Astrocyte (in vitro differentiated cells and primary cell): Measurements from ENCODE around the gene SHROOM1. TPM values are rescaled to one million over a fixed set of nuclear protein-coding genes. Genes with fewer than 3 reads are reported as not detected.

ENCODE experiments used
- DNase-seq: peaks from one replicate; pipeline ENCODE4 v3.0.0-alpha.2; 2010; ENCODE audit warnings: low read depth
- FAIRE-seq: peaks from 2 replicates; lab custom pipeline; 2011; peaks lifted over from hg19 to GRCh38; lab: Jason Lieb, UNC
- H2AFZ ChIP-seq: 2 replicates; pipeline ENCODE4 v1.6.0; 2012; ENCODE audit warnings: low read depth, low read length, inconsistent platforms
- H3K27ac ChIP-seq: 2 replicates; pipeline ENCODE4 v1.5.1; 2011; ENCODE audit warnings: low read depth, low read length, inconsistent platforms
- H3K27me3 ChIP-seq: 2 replicates; pipeline ENCODE4 v1.6.0; 2011; ENCODE audit warnings: low read length, inconsistent platforms; ENCODE audit not compliant: insufficient read depth
- H3K36me3 ChIP-seq: 2 replicates; pipeline ENCODE4 v1.5.1; 2011; ENCODE audit warnings: low read length, inconsistent platforms; ENCODE audit not compliant: insufficient read depth
- H3K4me1 ChIP-seq: 2 replicates; pipeline ENCODE4 v1.5.1; 2011; ENCODE audit warnings: low read length, inconsistent platforms; ENCODE audit not compliant: insufficient read depth
- H3K4me2 ChIP-seq: 2 replicates; pipeline ENCODE4 v1.6.0; 2012; ENCODE audit warnings: low read length, inconsistent platforms
- H3K4me3 ChIP-seq: 2 replicates; pipeline ENCODE4 v1.5.1; 2011; ENCODE audit warnings: low read depth, mild to moderate bottlenecking, low read length, inconsistent platforms; ENCODE audit not compliant: insufficient read depth
- H3K79me2 ChIP-seq: 2 replicates; pipeline ENCODE4 v1.6.0; 2012; ENCODE audit warnings: mild to moderate bottlenecking, low read length, inconsistent platforms; ENCODE audit not compliant: insufficient read depth
- H3K9ac ChIP-seq: 2 replicates; pipeline ENCODE4 v1.6.0; 2012; ENCODE audit warnings: mild to moderate bottlenecking, low read length, inconsistent platforms
- H3K9me3 ChIP-seq: 2 replicates; pipeline ENCODE4 v1.5.1; 2012; ENCODE audit warnings: low read depth, mild to moderate bottlenecking, low read length, inconsistent platforms; ENCODE audit not compliant: insufficient read depth
- H4K20me1 ChIP-seq: 2 replicates; pipeline ENCODE4 v1.6.0; 2012; ENCODE audit warnings: low read length, inconsistent platforms; ENCODE audit not compliant: insufficient read depth
- H3K27ac Mint-ChIP-seq: one replicate; pipeline ENCODE4 v1.8.0; 2021; ENCODE audit warnings: mild to moderate bottlenecking, mixed read lengths; ENCODE audit not compliant: unreplicated experiment
- H3K27me3 Mint-ChIP-seq: one replicate; pipeline ENCODE4 v1.8.0; 2021; ENCODE audit warnings: low read depth, mixed read lengths; ENCODE audit not compliant: unreplicated experiment
- H3K36me3 Mint-ChIP-seq: one replicate; pipeline ENCODE4 v1.8.0; 2021; ENCODE audit warnings: low read depth, mixed read lengths; ENCODE audit not compliant: unreplicated experiment
- H3K4me1 Mint-ChIP-seq: one replicate; pipeline ENCODE4 v1.8.0; 2021; ENCODE audit warnings: low read depth, mixed read lengths; ENCODE audit not compliant: unreplicated experiment
- H3K4me3 Mint-ChIP-seq: one replicate; pipeline ENCODE4 v1.8.0; 2021; ENCODE audit warnings: mild to moderate bottlenecking, moderate library complexity, mixed read lengths; ENCODE audit not compliant: unreplicated experiment
- H3K9me3 Mint-ChIP-seq: one replicate; pipeline ENCODE4 v1.8.0; 2021; ENCODE audit warnings: mild to moderate bottlenecking, mixed read lengths; ENCODE audit not compliant: unreplicated experiment
- CTCF ChIP-seq: IDR thresholded peaks from 2 replicates; pipeline ENCODE4 v1.5.1; 2011; ENCODE audit warnings: low read depth, mild to moderate bottlenecking, inconsistent platforms, low read length, moderate library complexity; ENCODE audit not compliant: insufficient read depth
- EZH2 ChIP-seq: IDR thresholded peaks from 2 replicates; pipeline ENCODE4 v1.6.1; 2012; ENCODE audit warnings: mild to moderate bottlenecking, low read length, inconsistent platforms; ENCODE audit not compliant: insufficient read depth
- total RNA-seq: library from RNA; stranded (reverse); gene quantifications from 2 replicates; pipeline ENCODE4 v1.2.1, GENCODE V29; 2021

The SHROOM1 gene
- total RNA-seq, 1 donor from 2014 or later, result 5.0 TPM

- H3K4me2 ChIP-seq, result peak overlapping the region; percentile 82
- peak; percentile 38 for DNase-seq
- H3K36me3 Mint-ChIP-seq, result peaks cover 13% of the 10 kb centered on the region
- no peak for FAIRE-seq
- no peaks in the 10 kb centered on the region for H3K9me3 ChIP-seq
- H3K27ac Mint-ChIP-seq, result no peak overlapping the region
- peaks cover 7% of the 10 kb centered on the region for H3K4me1 ChIP-seq
- H3K27me3 Mint-ChIP-seq, result peaks cover 24% of the 10 kb centered on the region
- H3K79me2 ChIP-seq, result no peaks in the 10 kb centered on the region
- peaks cover 5% of the 10 kb centered on the region for H3K4me1 Mint-ChIP-seq
- H3K9me3 Mint-ChIP-seq, result no peaks in the 10 kb centered on the region
- peak overlapping the region; percentile 54 for H3K4me3 Mint-ChIP-seq
- H3K27me3 ChIP-seq, result no peaks in the 10 kb centered on the region
- TF ChIP-seq CTCF, result no peak
- TF ChIP-seq EZH2, result no peak
- peak overlapping the region; percentile 43 for H3K4me3 ChIP-seq
- H3K27ac ChIP-seq, result no peak overlapping the region
- H4K20me1 ChIP-seq, result peaks cover 4% of the 10 kb centered on the region
- no peak overlapping the region for H3K9ac ChIP-seq
- H3K36me3 ChIP-seq, result no peaks in the 10 kb centered on the region
- peak overlapping the region; percentile 85 for H2AFZ ChIP-seq
Observed at GRCh38 chr5:132822650-132823480, 7.6 kb downstream of the SHROOM1 start.

DNA sequence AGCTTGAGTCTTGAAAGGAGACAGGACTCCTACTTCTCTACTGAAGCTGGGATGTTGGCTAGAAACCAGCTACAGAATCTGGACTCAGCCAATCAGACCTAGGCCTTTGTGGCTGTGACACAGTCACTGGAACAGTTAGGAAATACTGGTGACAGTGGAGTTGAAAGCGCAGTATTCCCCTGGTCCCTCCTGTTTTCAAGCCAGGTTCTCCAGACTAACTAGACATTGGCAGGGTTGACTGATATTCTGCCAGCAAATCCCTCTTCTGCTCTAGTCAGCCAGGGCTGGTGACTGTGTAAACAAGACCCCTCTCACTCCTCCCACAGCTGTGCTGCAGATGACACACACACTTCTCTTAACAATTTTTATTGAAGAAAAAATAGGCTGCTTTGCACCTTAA lies 8.7 kb downstream of the SHROOM1 start:
- FAIRE-seq (no peak), DNase-seq (peak; percentile 48)
- TF ChIP-seq EZH2, result no peak
- no peak for TF ChIP-seq CTCF
- Histone ChIP-seq H3K79me2 (no peaks in the 10 kb centered on the region), H3K27ac (no peak overlapping the region), H3K4me1 (peaks cover 7% of the 10 kb centered on the region), H2AFZ (no peak overlapping the region), H3K9me3 (no peaks in the 10 kb centered on the region), H3K36me3 (no peaks in the 10 kb centered on the region), H3K4me3 (no peak overlapping the region), H3K4me2 (no peak overlapping the region), H4K20me1 (peaks cover 4% of the 10 kb centered on the region), H3K9ac (no peak overlapping the region), H3K27me3 (no peaks in the 10 kb centered on the region)
- Mint-ChIP-seq H3K4me1 (peaks cover 5% of the 10 kb centered on the region), H3K4me3 (peak overlapping the region; percentile 14), H3K36me3 (peaks cover 6% of the 10 kb centered on the region), H3K27me3 (peaks cover 13% of the 10 kb centered on the region), H3K27ac (no peak overlapping the region), H3K9me3 (no peaks in the 10 kb centered on the region)

DNA sequence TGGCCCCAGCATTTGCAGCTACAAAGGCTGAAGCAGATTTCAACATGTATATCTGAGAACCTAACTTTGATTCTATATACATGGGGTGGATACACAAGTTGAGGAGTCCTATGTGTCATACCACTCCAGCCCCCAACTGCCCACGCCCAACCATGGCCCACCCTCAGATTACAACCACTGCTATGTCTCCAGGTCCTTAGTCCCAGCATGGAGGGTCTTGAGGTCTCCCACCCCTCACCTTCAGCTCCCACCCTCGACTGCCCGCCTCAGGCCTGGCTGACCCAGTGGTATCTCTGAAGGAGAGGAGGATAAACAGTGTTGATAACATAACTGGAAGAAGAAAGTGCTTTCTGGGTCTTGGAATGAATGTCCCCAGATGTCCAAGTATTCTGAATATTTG lies 9.1 kb downstream of the SHROOM1 start:
- no peaks in the 10 kb centered on the region for H3K27me3 ChIP-seq
- Mint-ChIP-seq H3K4me3 (no peak overlapping the region), H3K9me3 (no peaks in the 10 kb centered on the region), H3K27ac (no peak overlapping the region), H3K4me1 (peaks cover 5% of the 10 kb centered on the region), H3K36me3 (peaks cover 6% of the 10 kb centered on the region), H3K27me3 (peaks cover 9% of the 10 kb centered on the region)
- H3K27ac ChIP-seq, result no peak overlapping the region
- no peak overlapping the region for H2AFZ ChIP-seq
- H3K36me3 ChIP-seq, result no peaks in the 10 kb centered on the region
- peaks cover 7% of the 10 kb centered on the region for H3K4me1 ChIP-seq
- H3K4me3 ChIP-seq, result no peak overlapping the region
- TF ChIP-seq EZH2 (no peak), CTCF (no peak)
- H3K9me3 ChIP-seq, result no peaks in the 10 kb centered on the region
- peaks cover 3% of the 10 kb centered on the region for H4K20me1 ChIP-seq
- no peak for FAIRE-seq
- peak overlapping the region; percentile 1 for H3K4me2 ChIP-seq
- no peak overlapping the region for H3K9ac ChIP-seq
- no peaks in the 10 kb centered on the region for H3K79me2 ChIP-seq
- DNase-seq, result no peak
